Measurements from ENCODE around the gene GALE. TPM values are rescaled to one million over a fixed set of nuclear protein-coding genes. Genes with fewer than 3 reads are reported as not detected.

GALE gene
- total RNA-seq, 1 experiment from 2014 or later = 86.0 TPM

DNA sequence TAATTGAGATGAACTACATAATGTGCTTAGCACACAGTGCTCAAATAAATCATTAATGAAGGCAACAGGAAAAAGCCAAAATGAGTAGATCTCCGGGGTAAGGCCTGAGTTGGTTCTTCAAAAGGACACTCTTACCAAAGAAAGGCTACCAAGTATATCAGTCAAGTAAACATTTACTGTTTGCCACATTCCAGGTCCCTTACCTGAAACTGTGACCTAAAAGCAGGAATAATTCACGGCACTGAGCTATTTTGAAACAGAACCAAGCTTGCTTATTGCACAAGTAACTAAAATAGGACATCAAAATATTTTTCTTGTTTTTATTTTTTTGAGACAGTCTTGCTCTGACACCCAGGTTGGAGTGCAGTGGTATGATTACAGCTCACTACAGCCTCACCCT is 24.3 kb downstream of the GALE start:
- Histone ChIP-seq H3K27me3 (ENCODE audit: low read length) (no peaks in the 10 kb centered on the region), H3K9me3 (ENCODE audit: low read length) (no peaks in the 10 kb centered on the region), H2AFZ (ENCODE audit: low read length) (no peak overlapping the region), H4K20me1 (ENCODE audit: low read length) (peaks cover 14% of the 10 kb centered on the region), H3K4me2 (ENCODE audit: low read length) (peak overlapping the region; percentile 94; the same call in 1 of the 2 replicates), H3K4me1 (ENCODE audit: insufficient read depth, low read length) (peaks cover 31% of the 10 kb centered on the region), H3K79me2 (ENCODE audit: low read length) (peaks cover 45% of the 10 kb centered on the region), H3K4me3 (ENCODE audit: low read length) (no peak overlapping the region), H3K9ac (ENCODE audit: low read length) (no peak overlapping the region), H3F3A (ENCODE audit: low read length, unreplicated experiment) (peaks cover 15% of the 10 kb centered on the region), H3K9me2 (replicated peaks; ENCODE audit: low read length) (no peaks in the 10 kb centered on the region), H3K36me3 (ENCODE audit: low read depth, low read length) (peaks cover 3% of the 10 kb centered on the region; the same call in 1 of the 2 replicates), H3K27ac (ENCODE audit: low read length) (no peak overlapping the region)
- intact Hi-C loops (cut with micrococcal nuclease) = no loop called here
- DNase-seq = no peak
- TF ChIP-seq EZH2 (IDR thresholded peaks at IDR 0.05; ENCODE audit: low read length, unreplicated experiment) (no peak), EZH2phosphoT487 (IDR thresholded peaks at IDR 0.05; ENCODE audit: borderline replicate concordance, low read length) (no peak)
- TF ChIP-seq, protein P1, sequence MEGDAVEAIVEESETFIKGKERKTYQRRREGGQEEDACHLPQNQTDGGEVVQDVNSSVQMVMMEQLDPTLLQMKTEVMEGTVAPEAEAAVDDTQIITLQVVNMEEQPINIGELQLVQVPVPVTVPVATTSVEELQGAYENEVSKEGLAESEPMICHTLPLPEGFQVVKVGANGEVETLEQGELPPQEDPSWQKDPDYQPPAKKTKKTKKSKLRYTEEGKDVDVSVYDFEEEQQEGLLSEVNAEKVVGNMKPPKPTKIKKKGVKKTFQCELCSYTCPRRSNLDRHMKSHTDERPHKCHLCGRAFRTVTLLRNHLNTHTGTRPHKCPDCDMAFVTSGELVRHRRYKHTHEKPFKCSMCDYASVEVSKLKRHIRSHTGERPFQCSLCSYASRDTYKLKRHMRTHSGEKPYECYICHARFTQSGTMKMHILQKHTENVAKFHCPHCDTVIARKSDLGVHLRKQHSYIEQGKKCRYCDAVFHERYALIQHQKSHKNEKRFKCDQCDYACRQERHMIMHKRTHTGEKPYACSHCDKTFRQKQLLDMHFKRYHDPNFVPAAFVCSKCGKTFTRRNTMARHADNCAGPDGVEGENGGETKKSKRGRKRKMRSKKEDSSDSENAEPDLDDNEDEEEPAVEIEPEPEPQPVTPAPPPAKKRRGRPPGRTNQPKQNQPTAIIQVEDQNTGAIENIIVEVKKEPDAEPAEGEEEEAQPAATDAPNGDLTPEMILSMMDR (conservative IDR thresholded peaks at IDR 0.05; ENCODE audit: low read depth, low read length) = no peak
- POLR2A ChIA-PET (ENCODE audit: unreplicated experiment) = no interaction called here
- BruUV-seq (replicated peaks) = no TSS peak
- no peak for ATAC-seq
- CTCF ChIA-PET = no interaction called here

DNA sequence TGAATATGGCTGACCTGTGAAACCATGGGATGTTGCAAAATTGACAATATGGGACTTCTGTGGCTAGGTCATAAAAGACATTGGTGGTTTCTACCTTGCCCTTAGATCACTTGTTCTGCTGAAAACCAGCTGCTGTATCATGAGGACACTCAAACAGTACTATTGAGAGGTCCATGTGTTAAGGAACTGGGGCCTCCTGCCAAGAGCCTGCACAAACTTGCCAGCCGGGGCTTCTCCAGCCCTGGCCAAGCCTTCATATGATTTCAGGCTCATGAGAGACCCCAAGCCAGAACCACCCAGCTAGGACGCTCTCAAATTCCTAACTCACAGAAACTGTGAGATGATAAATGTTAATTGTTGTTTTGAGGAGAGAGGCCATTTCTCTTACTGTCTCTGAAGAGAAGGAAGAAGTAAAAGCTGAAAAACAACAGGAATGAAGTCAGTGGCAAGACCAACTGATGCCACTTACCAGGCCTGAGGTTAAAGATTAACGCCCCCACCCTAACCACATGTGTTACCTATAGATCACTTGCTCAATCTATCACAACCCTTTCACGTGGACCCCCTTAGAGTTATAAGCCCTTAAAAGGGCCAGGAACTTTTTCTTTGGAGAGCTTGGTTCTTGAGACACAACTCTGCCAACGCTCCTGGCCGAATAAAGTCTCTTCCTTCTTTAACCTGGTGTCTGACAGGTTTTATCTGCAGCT is 26.2 kb downstream of the GALE start:
- Histone ChIP-seq H2AFZ (ENCODE audit: low read length) (no peak overlapping the region), H3K9me2 (replicated peaks; ENCODE audit: low read length) (no peaks in the 10 kb centered on the region), H3K4me3 (ENCODE audit: low read length) (no peak overlapping the region), H3K4me1 (ENCODE audit: insufficient read depth, low read length) (peaks cover 15% of the 10 kb centered on the region), H3K79me2 (ENCODE audit: low read length) (peaks cover 30% of the 10 kb centered on the region), H3K9ac (ENCODE audit: low read length) (no peak overlapping the region), H3K9me3 (ENCODE audit: low read length) (no peaks in the 10 kb centered on the region), H4K20me1 (ENCODE audit: low read length) (peaks cover 7% of the 10 kb centered on the region), H3K27ac (ENCODE audit: low read length) (no peak overlapping the region), H3F3A (ENCODE audit: low read length, unreplicated experiment) (peaks cover 4% of the 10 kb centered on the region), H3K36me3 (ENCODE audit: low read depth, low read length) (no peaks in the 10 kb centered on the region), H3K27me3 (ENCODE audit: low read length) (no peaks in the 10 kb centered on the region), H3K4me2 (ENCODE audit: low read length) (no peak overlapping the region)
- TF ChIP-seq, protein P1 (conservative IDR thresholded peaks at IDR 0.05; ENCODE audit: low read depth, low read length) = no peak
- no peak for TF ChIP-seq EZH2 (IDR thresholded peaks at IDR 0.05; ENCODE audit: low read length, unreplicated experiment)
- TF ChIP-seq EZH2phosphoT487 (IDR thresholded peaks at IDR 0.05; ENCODE audit: borderline replicate concordance, low read length) = no peak
- intact Hi-C loops (cut with micrococcal nuclease) = no loop called here
- BruUV-seq (replicated peaks) = no TSS peak
- POLR2A ChIA-PET (ENCODE audit: unreplicated experiment) = no interaction called here
- ATAC-seq (no peak), DNase-seq (no peak)
- CTCF ChIA-PET = no interaction called here

DNA sequence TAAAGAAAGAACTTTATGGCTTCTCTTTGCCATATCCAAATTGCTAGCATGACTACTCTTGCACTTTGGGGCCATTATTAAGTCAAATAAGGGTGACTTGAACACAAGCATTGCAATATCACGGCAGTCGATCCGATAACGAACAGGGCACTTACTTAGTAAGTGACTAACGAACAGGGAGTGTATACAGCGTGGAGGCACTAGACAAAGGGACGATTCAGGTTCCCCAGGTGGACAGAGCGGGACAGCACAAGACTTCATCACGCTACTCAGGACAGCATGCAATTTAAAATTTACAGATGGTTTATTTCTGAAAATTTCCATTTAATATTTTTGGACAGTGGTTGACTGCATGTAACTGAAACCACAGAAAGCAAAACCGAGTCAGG is 27.7 kb downstream of the GALE start:
- H3K9me2 ChIP-seq (replicated peaks; ENCODE audit: low read length) = no peaks in the 10 kb centered on the region
- no peaks in the 10 kb centered on the region for H3F3A ChIP-seq (ENCODE audit: low read length, unreplicated experiment)
- H4K20me1 ChIP-seq (ENCODE audit: low read length) = no peaks in the 10 kb centered on the region
- peaks cover 18% of the 10 kb centered on the region for H3K79me2 ChIP-seq (ENCODE audit: low read length)
- H3K9me3 ChIP-seq (ENCODE audit: low read length) = no peaks in the 10 kb centered on the region
- H3K4me3 ChIP-seq (ENCODE audit: low read length) = no peak overlapping the region
- no peak overlapping the region for H3K27ac ChIP-seq (ENCODE audit: low read length)
- no peak overlapping the region for H3K9ac ChIP-seq (ENCODE audit: low read length)
- CTCF ChIA-PET = interaction anchor here (0.6 kb wide), 1 partner anchor 911 kb away, joined by 3 read pairs; no protein-coding TSS in a partner anchor
- no peak overlapping the region for H3K4me2 ChIP-seq (ENCODE audit: low read length)
- DNase-seq (no peak), ATAC-seq (no peak)
- H2AFZ ChIP-seq (ENCODE audit: low read length) = no peak overlapping the region
- POLR2A ChIA-PET (ENCODE audit: unreplicated experiment) = no interaction called here
- H3K4me1 ChIP-seq (ENCODE audit: insufficient read depth, low read length) = peaks cover 11% of the 10 kb centered on the region
- intact Hi-C loops (cut with micrococcal nuclease) = loop anchor here (1.0 kb wide), 2 partner anchors 81 to 144 kb away; no protein-coding TSS in a partner anchor
- H3K36me3 ChIP-seq (ENCODE audit: low read depth, low read length) = no peaks in the 10 kb centered on the region
- TF ChIP-seq, protein P1 (conservative IDR thresholded peaks at IDR 0.05; ENCODE audit: low read depth, low read length) = no peak
- no peak for TF ChIP-seq EZH2phosphoT487 (IDR thresholded peaks at IDR 0.05; ENCODE audit: borderline replicate concordance, low read length)
- TF ChIP-seq EZH2 (IDR thresholded peaks at IDR 0.05; ENCODE audit: low read length, unreplicated experiment) = no peak
- no peaks in the 10 kb centered on the region for H3K27me3 ChIP-seq (ENCODE audit: low read length)
- no TSS peak for BruUV-seq (replicated peaks)
